ENCODE results near the gene AQP10.
"Not testable (repeated sequence)": the region's sequence is repeated elsewhere in the genome, so short reads cannot be mapped to it uniquely, and the experiment has no call there.

Gene AQP10

GRCh38 chr1:154334079-154335024, 13.5 kb downstream of the AQP10 start:
- DNase-seq (ENCODE audit: insufficient read length, low spot score) (no peak), FAIRE-seq (no peak)
- no peak for TF ChIP-seq CTCF (IDR thresholded peaks at IDR 0.05; ENCODE audit: insufficient read depth, missing control alignments)

- DNase-seq (ENCODE audit: insufficient read length, low spot score) (peak; percentile 91), FAIRE-seq (no peak)
- peak; percentile 97 for TF ChIP-seq CTCF (IDR thresholded peaks at IDR 0.05; ENCODE audit: insufficient read depth, missing control alignments)
Measured at GRCh38 chr1:154335025-154335714, 14.3 kb downstream of the AQP10 start.

- no peak for TF ChIP-seq CTCF (IDR thresholded peaks at IDR 0.05; ENCODE audit: insufficient read depth, missing control alignments)
- DNase-seq (ENCODE audit: insufficient read length, low spot score) (no peak), FAIRE-seq (no peak)
Measured at GRCh38 chr1:154337253-154337894, 16.5 kb downstream of the AQP10 start.

GRCh38 chr1:154338875-154339274, 18.0 kb downstream of the AQP10 start:
- no peak for DNase-seq (ENCODE audit: insufficient read length, low spot score)
- TF ChIP-seq CTCF (IDR thresholded peaks at IDR 0.05; ENCODE audit: insufficient read depth, missing control alignments), result no peak
- no peak for FAIRE-seq

GRCh38 chr1:154341366-154341765, 20.5 kb downstream of the AQP10 start:
- not testable (repeated sequence) for FAIRE-seq; DNase-seq (ENCODE audit: insufficient read length, low spot score)

- no peak for TF ChIP-seq CTCF (IDR thresholded peaks at IDR 0.05; ENCODE audit: insufficient read depth, missing control alignments)
- DNase-seq (ENCODE audit: insufficient read length, low spot score) (no peak), FAIRE-seq (no peak)
Measured at GRCh38 chr1:154342132-154342531, 21.2 kb downstream of the AQP10 start.

- DNase-seq (ENCODE audit: insufficient read length, low spot score) (no peak), FAIRE-seq (no peak)
- no peak for TF ChIP-seq CTCF (IDR thresholded peaks at IDR 0.05; ENCODE audit: insufficient read depth, missing control alignments)
Measured at GRCh38 chr1:154342836-154343472, 22.1 kb downstream of the AQP10 start.

Measured in D721Med (cell line).